ENCODE measurements around the gene OR5H6. TPM values are rescaled to one million over a fixed set of nuclear protein-coding genes. Genes with fewer than 3 reads are reported as not detected.

The OR5H6 gene
- not detected in 2 replicates for total RNA-seq

DNA sequence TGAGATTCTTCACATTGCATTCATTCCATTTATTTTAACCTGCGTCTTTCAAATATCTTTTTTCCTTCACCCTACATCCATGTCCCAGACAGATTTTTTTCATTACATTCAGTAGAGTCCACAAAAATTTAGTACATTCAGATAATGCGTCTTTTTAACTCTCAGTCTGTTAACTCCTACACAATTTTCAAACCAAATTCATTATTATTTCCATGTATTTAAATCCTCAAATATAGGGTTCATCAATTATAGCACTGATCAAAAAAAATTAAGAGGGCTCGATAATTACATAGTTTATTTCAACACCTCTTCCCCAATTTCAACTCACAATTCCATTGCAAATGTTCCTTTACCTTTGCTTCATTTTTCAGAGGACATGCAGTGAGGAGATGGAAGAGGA, at the start of gene OR5H6:
OR5H6 (plus strand) TSS at position 301 of the 400 bp plus-strand sequence; CDS start at position 390, 89 bp downstream.

GRCh38 chr3:98282205-98282604, 18.2 kb downstream of the OR5H6 start, which contains the start of gene OR5H2:
OR5H2 (plus strand) TSS chr3:98282505; CDS start chr3:98282903, 398 bp downstream.

Other genes starting within 250 kb of the OR5H6 start
- not detected in 2 replicates for gene GABRR3, start 228.9 kb upstream of the OR5H6 start, total RNA-seq
- not detected in 2 replicates for gene OR5AC2, start 177.1 kb upstream of the OR5H6 start, total RNA-seq
- not detected in 2 replicates for gene OR5H1, start 133.5 kb upstream of the OR5H6 start, total RNA-seq
- gene OR5H14, start 116.8 kb upstream of the OR5H6 start, total RNA-seq, result not detected in 2 replicates
- gene OR5H15, start 97.5 kb upstream of the OR5H6 start, total RNA-seq, result not detected in 2 replicates
- gene OR5H2, start 18.3 kb downstream of the OR5H6 start, total RNA-seq, result not detected in 2 replicates
- gene OR5K4, start 89.6 kb downstream of the OR5H6 start, total RNA-seq, result not detected in 2 replicates
- not detected in 2 replicates for gene OR5K3, start 126.4 kb downstream of the OR5H6 start, total RNA-seq
- not detected in 2 replicates for gene OR5K1, start 199.0 kb downstream of the OR5H6 start, total RNA-seq
- not detected in 2 replicates for gene OR5K2, start 233.4 kb downstream of the OR5H6 start, total RNA-seq

All from pericardium fibroblast (primary cell).